K562 (cell line): ENCODE results near the gene CDKN1C. TPM values are rescaled to one million over a fixed set of nuclear protein-coding genes. Genes with fewer than 3 reads are reported as not detected.
A peak's percentile ranks its signal among the peaks of the same experiment; 100 is the strongest.

Source experiments
- ATAC-seq: fragments of 200-7000 bp; cut with Tn5 transposase; 3 replicates; pipeline ENCODE4 v1.9.1; 2020; ENCODE audit warnings: moderate library complexity
- BruUV-seq: library from RNA; stranded (reverse); fragments of 400-500 nt; replicated peaks from 2 replicates; lab custom pipeline; 2021; lab: Mats Ljungman, UMichigan
- CTCF ChIA-PET: fragments of 300-600 bp; formaldehyde crosslinking; extraction: SDS; loops from one replicate; lab custom pipeline; 2021; ENCODE audit warnings: low intra/inter-chr PET ratio; lab: Yijun Ruan, JAX
- POLR2A ChIA-PET: fragments of 300-600, 350-650 bp; sonication (Branson Sonifier 250); formaldehyde crosslinking; extraction: SDS; loops from one replicate; lab custom pipeline; 2021; ENCODE audit warnings: antibody characterized with exemption, inconsistent platforms; lab: Yijun Ruan, JAX
- DNase-seq, 4 experiments: peaks; one replicate each; pipeline versions ENCODE4 v3.0.0 to v3.0.0-alpha.2; 2011 to 2018; ENCODE audit warnings: low spot score in 3 of 4, mixed read lengths in 3 of 4; ENCODE audit errors: extremely low read depth in 1 of 4
- FAIRE-seq: peaks from 2 replicates; lab custom pipeline; 2011; peaks lifted over from hg19 to GRCh38; lab: Jason Lieb, UNC
- H2AFZ ChIP-seq: 2 replicates; pipeline ENCODE4 v1.6.0; 2011; ENCODE audit warnings: low read depth, low read length, control low read depth, inconsistent platforms
- H3K27ac ChIP-seq: fragments of 200-600 bp; 3 replicates; pipeline ENCODE4 v1.8.0; 2011; ENCODE audit warnings: low read depth, mild to moderate bottlenecking, control low read depth, inconsistent platforms, low read length, moderate library complexity, mixed read lengths; ENCODE audit errors: extremely low read depth
- H3K27me3 ChIP-seq, 2 experiments: fragments of 300-600 bp in 1 of 2; 2 replicates in 1 of 2; 3 replicates in 1 of 2; pipeline versions ENCODE4 v1.6.0 to v1.8.0; 2011; ENCODE audit warnings: inconsistent platforms in 2 of 2, low read length in 2 of 2, mild to moderate bottlenecking in 1 of 2, mixed read lengths in 1 of 2, moderate library complexity in 1 of 2; ENCODE audit not compliant: control insufficient read depth in 2 of 2, insufficient read depth in 2 of 2
- H3K36me3 ChIP-seq: fragments of 300-600 bp; 3 replicates; pipeline ENCODE4 v1.8.0; 2011; ENCODE audit warnings: mild to moderate bottlenecking, low read length, inconsistent platforms; ENCODE audit not compliant: control insufficient read depth, insufficient read depth
- H3K4me1 ChIP-seq, 2 experiments: fragments of 200-600 bp in 1 of 2; replicated peaks in 1 of 2; 2 replicates in 1 of 2; 3 replicates in 1 of 2; pipeline versions ENCODE4 v1.5.1 to v1.8.0; 2011; ENCODE audit warnings: inconsistent platforms in 2 of 2, low read length in 2 of 2, mild to moderate bottlenecking in 1 of 2, mixed read lengths in 1 of 2, moderate library complexity in 1 of 2; ENCODE audit not compliant: control insufficient read depth in 2 of 2, insufficient read depth in 2 of 2
- H3K4me2 ChIP-seq: 2 replicates; pipeline ENCODE4 v1.6.1; 2011; ENCODE audit warnings: low read length, control low read depth, inconsistent platforms, mixed read lengths; ENCODE audit not compliant: insufficient read depth
- H3K4me3 ChIP-seq: fragments of 200-600 bp; sonication (generic), shearing (Covaris generic); 2 replicates; pipeline ENCODE4 v1.5.1; 2016; ENCODE audit warnings: control low read depth, inconsistent platforms
- H3K79me2 ChIP-seq: fragments of 200-600 bp; 3 replicates; pipeline ENCODE4 v1.8.0; 2011; ENCODE audit warnings: low read length, inconsistent platforms; ENCODE audit not compliant: control insufficient read depth, insufficient read depth
- H3K9ac ChIP-seq, 2 experiments: 2 replicates each; pipeline versions ENCODE4 v1.6.0 to v1.6.1; 2011; ENCODE audit warnings: low read depth in 2 of 2, low read length in 2 of 2, control low read depth in 1 of 2, inconsistent platforms in 1 of 2, mild to moderate bottlenecking in 1 of 2, mixed read lengths in 1 of 2; ENCODE audit not compliant: insufficient read depth in 1 of 2
- H3K9me1 ChIP-seq: one replicate; pipeline ENCODE4 v1.6.0; 2011; ENCODE audit warnings: inconsistent platforms, mild to moderate bottlenecking, low read length, moderate library complexity; ENCODE audit not compliant: control insufficient read depth, insufficient read depth
- H3K9me3 ChIP-seq: replicated peaks from 2 replicates; pipeline ENCODE4 v1.5.1; 2011; ENCODE audit warnings: low read depth, low read length, inconsistent platforms; ENCODE audit not compliant: control insufficient read depth, insufficient read depth
- H4K20me1 ChIP-seq: replicated peaks from 2 replicates; pipeline ENCODE4 v1.6.1; 2011; ENCODE audit warnings: low read length, inconsistent platforms, mixed read lengths; ENCODE audit not compliant: control insufficient read depth, insufficient read depth
- AFF4 ChIP-seq: sonication (generic); formaldehyde crosslinking; IDR thresholded peaks from 2 replicates; pipeline ENCODE4 v1.8.0; 2023; ENCODE audit warnings: mild to moderate bottlenecking, missing genetic modification reagents
- ID3 ChIP-seq, 2 experiments: fragments of 250-450 bp in 1 of 2; fragments of 450-650 bp in 1 of 2; sonication (Bioruptor Pico) in 1 of 2; IDR thresholded peaks; 2 replicates each; pipeline versions ENCODE4 v1.6.1 to v1.8.0; 2016 to 2021; ENCODE audit warnings: mild to moderate bottlenecking in 2 of 2, moderate library complexity in 2 of 2, missing compliant biosample characterization in 1 of 2, missing genetic modification characterization in 1 of 2
- NFIC ChIP-seq: fragments of 450-650 bp; IDR thresholded peaks from 2 replicates; pipeline ENCODE4 v1.6.1; 2017; ENCODE audit warnings: mild to moderate bottlenecking, inconsistent platforms
- OTX1 ChIP-seq: fragments of 450-650 bp; formaldehyde crosslinking; IDR thresholded peaks from 2 replicates; pipeline ENCODE4 v1.4.0; 2022; ENCODE audit warnings: mild to moderate bottlenecking
- PHTF2 ChIP-seq: fragments of 250-450 bp; sonication (Bioruptor Pico); IDR thresholded peaks from 2 replicates; pipeline ENCODE4 v1.5.0; 2021; ENCODE audit warnings: mild to moderate bottlenecking
- ZKSCAN8 ChIP-seq: fragments of 200-800 bp; sonication (Bioruptor generic); IDR thresholded peaks from 2 replicates; pipeline ENCODE4 v1.6.1; 2016; ENCODE audit warnings: missing genetic modification characterization, missing compliant biosample characterization
- ZNF239 ChIP-seq: fragments of 250-450 bp; sonication (Bioruptor Pico); IDR thresholded peaks from 2 replicates; pipeline ENCODE4 v1.4.0; 2020; ENCODE audit warnings: mild to moderate bottlenecking
- ZNF431 ChIP-seq: sonication (generic); formaldehyde crosslinking; IDR thresholded peaks from 2 replicates; pipeline ENCODE4 v1.8.0; 2022; ENCODE audit warnings: mild to moderate bottlenecking, missing genetic modification reagents
- ZNF512 ChIP-seq: IDR thresholded peaks from 2 replicates; pipeline ENCODE4 v1.6.1; 2016; ENCODE audit warnings: missing genetic modification characterization, missing compliant biosample characterization
- ZNF589 ChIP-seq: fragments of 200-800 bp; sonication (Bioruptor generic); IDR thresholded peaks from 2 replicates; pipeline ENCODE4 v1.6.1; 2016; ENCODE audit warnings: low read depth, missing genetic modification characterization, missing compliant biosample characterization
- ZNF696 ChIP-seq: fragments of 250-450 bp; sonication (Bioruptor Pico); conservative IDR thresholded peaks from 2 replicates; pipeline ENCODE4 v1.4.0; 2020; ENCODE audit warnings: mild to moderate bottlenecking, moderate library complexity
- WGBS: fragments of 100-300 bp; shearing (Covaris generic); methylation state at CpG from one replicate; pipeline ENCODE4 v1.1.6; 2016; ENCODE audit warnings: low coverage, mixed read lengths; ENCODE audit not compliant: insufficient coverage; ENCODE audit errors: missing lambda C conversion rate; 5-methylcytosine and 5-hydroxymethylcytosine counted together
- in situ Hi-C: fragments of 300-500 bp; cut with MboI; formaldehyde crosslinking; loops from 4 replicates; pipeline ENCODE4 v1.15.0; 2018; ENCODE audit warnings: inconsistent platforms, mixed read lengths
- intact Hi-C: fragments of 100-400 bp; cut with micrococcal nuclease; formaldehyde crosslinking; loops from 2 replicates; pipeline ENCODE4 v1.14.2; 2022
- polyA plus RNA-seq, 8 experiments: library from polyadenylated mRNA; depleted of rRNA in 4 of 8; stranded (reverse) in 5 of 8; unstranded in 3 of 8; fragments of >200 nt; fragmentation: Nextera tagmentation in 2 of 8; fragmentation: Illumina TruSeq in 1 of 8; extraction: Ambion mirVana in 2 of 8; extraction: Trizol in 1 of 8; gene quantifications; 2 replicates each; pipeline versions ENCODE4 v1.2.1 to v1.2.3, GENCODE V29; 2011 to 2014; ENCODE audit warnings: inconsistent platforms in 1 of 8, missing spikeins in 1 of 8
- total RNA-seq, 7 experiments: library from RNA; depleted of rRNA in 6 of 7; stranded (reverse); fragments of >200 nt in 6 of 7; fragmentation: Illumina TruSeq in 2 of 7; extraction: Trizol in 2 of 7; gene quantifications; 2 replicates each; pipeline versions ENCODE4 v1.2.1 to v1.2.3, GENCODE V29; 2011 to 2021; ENCODE audit warnings: low replicate concordance in 1 of 7

The CDKN1C gene
- total and polyA plus RNA-seq, 9 of the 15 experiments (the other 6 are each of a cell fraction or from before 2014, with no cell fraction given) = 2.8 to 21.1 (median 9.3) TPM

GRCh38 chr11:2891326-2892214 is 6.0 kb upstream of the CDKN1C start:
- 33% methylated on average over 14 of the region's 17 CpGs for WGBS
- in situ Hi-C loops (no loop called here), intact Hi-C loops (loop anchor here (1.0 to 10.0 kb wide), 5 partner anchors 39 to 587 kb away; partner anchors contain the start of genes C11orf21 and TSPAN32)
- ChIA-PET POLR2A (interaction anchor here (0.5 to 2.8 kb wide), 14 partner anchors 13 to 480 kb away, joined by 3 to 13 read pairs (median 4); partner anchors contain the start of genes KCNQ1OT1 and PHLDA2), CTCF (interaction anchor here (0.7 to 10.6 kb wide), 4 partner anchors 39 to 491 kb away, joined by 3 to 228 read pairs (median 5); partner anchors contain the start of gene TSSC4)
- H3K4me1 ChIP-seq = peaks cover 29 to 65% of the 10 kb centered on the region in 2 experiments
- H3K9ac ChIP-seq = peak overlapping the region; percentile 84 to 92
- H3K27ac ChIP-seq = peak overlapping the region; percentile 90
- H3K9me3 ChIP-seq = no peaks in the 10 kb centered on the region
- H3K4me3 ChIP-seq = 0 out of 2 replicates have a peak overlapping the region, but pooled peaks have one; percentile 16
- no peaks in the 10 kb centered on the region for H3K27me3 ChIP-seq
- BruUV-seq = no TSS peak
- peak; percentile 55 for FAIRE-seq
- no peaks in the 10 kb centered on the region for H3K79me2 ChIP-seq
- no peaks in the 10 kb centered on the region for H3K9me1 ChIP-seq
- peak; percentile 47 for ATAC-seq
- DNase-seq = peak; percentile 42 to 70 (median 56)
- peak overlapping the region; percentile 95 for H2AFZ ChIP-seq
- H3K4me2 ChIP-seq = peak overlapping the region; percentile 77
- no peaks in the 10 kb centered on the region for H3K36me3 ChIP-seq
- no peaks in the 10 kb centered on the region for H4K20me1 ChIP-seq
- TF ChIP-seq PHTF2 (CRISPR knock-in tag) (no peak), ID3 (CRISPR knock-in tag; IDR thresholded peaks at IDR 0.05) (no peak), ID3 (tag; IDR thresholded peaks at IDR 0.05) (0 out of 2 replicates have a peak, but pooled peaks have one; percentile 13), ZNF239 (CRISPR knock-in tag) (no peak), AFF4 (CRISPR knock-in tag) (no peak), ZNF431 (CRISPR knock-in tag) (no peak), ZKSCAN8 (no peak), ZNF589 (CRISPR knock-in tag) (0 out of 2 replicates have a peak, but pooled peaks have one; percentile 24), OTX1 (CRISPR knock-in tag) (no peak), NFIC (peak; percentile 17; the same call in 1 of the 2 replicates), ZNF512 (tag) (no peak), ZNF696 (no peak)
